GM12891 (cell line): ENCODE data around the gene GOLPH3L.
"Not testable (repeated sequence)": the region's sequence is repeated elsewhere in the genome, so short reads cannot be mapped to it uniquely, and the experiment has no call there.

ENCODE experiments used
- POLR2A ChIP-seq: IDR thresholded peaks from 2 replicates; pipeline ENCODE4 v1.6.1; 2011; ENCODE audit warnings: low read depth, low read length, control low read depth
- SPI1 ChIP-seq: IDR thresholded peaks from 2 replicates; pipeline ENCODE4 v1.6.1; 2011; ENCODE audit warnings: low read depth, low read length, control low read depth
- TAF1 ChIP-seq: IDR thresholded peaks from 2 replicates; pipeline ENCODE4 v1.6.1; 2011; ENCODE audit warnings: low read depth, low read length, control low read depth

GRCh38 chr1:150634839-150635622 lies 61.9 kb downstream of the GOLPH3L start:
- TF ChIP-seq SPI1, POLR2A, TAF1: not testable (repeated sequence)
